ENCODE data around the gene ZNF669.
"Not testable (repeated sequence)": the region's sequence is repeated elsewhere in the genome, so short reads cannot be mapped to it uniquely, and the experiment has no call there.

Gene ZNF669

DNA sequence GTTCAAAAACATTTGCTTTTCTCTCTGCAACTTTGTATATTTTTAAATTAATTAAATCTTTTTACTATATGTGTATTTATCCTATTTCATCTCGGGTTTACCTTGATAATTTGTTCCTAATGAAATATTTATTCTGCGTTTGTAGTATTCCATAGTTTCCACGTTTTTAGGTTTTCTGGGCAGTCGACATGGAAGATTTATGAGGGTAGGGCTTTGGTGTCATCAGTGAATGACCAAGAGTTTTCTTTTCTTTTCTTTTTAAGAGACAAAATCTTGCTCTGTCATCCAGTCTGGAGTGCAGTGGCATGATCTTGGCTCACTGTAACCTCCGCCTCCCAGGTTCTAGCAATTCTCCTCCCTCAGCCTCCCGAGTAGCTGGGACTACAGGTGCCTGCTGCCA, 17.2 kb upstream of the ZNF669 start:
- H3K4me3 ChIP-seq (ENCODE audit: low read depth, low read length), result no peak overlapping the region
- POLR2A ChIA-PET, result no interaction called here
- TF ChIP-seq, protein P1, sequence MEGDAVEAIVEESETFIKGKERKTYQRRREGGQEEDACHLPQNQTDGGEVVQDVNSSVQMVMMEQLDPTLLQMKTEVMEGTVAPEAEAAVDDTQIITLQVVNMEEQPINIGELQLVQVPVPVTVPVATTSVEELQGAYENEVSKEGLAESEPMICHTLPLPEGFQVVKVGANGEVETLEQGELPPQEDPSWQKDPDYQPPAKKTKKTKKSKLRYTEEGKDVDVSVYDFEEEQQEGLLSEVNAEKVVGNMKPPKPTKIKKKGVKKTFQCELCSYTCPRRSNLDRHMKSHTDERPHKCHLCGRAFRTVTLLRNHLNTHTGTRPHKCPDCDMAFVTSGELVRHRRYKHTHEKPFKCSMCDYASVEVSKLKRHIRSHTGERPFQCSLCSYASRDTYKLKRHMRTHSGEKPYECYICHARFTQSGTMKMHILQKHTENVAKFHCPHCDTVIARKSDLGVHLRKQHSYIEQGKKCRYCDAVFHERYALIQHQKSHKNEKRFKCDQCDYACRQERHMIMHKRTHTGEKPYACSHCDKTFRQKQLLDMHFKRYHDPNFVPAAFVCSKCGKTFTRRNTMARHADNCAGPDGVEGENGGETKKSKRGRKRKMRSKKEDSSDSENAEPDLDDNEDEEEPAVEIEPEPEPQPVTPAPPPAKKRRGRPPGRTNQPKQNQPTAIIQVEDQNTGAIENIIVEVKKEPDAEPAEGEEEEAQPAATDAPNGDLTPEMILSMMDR (IDR thresholded peaks at IDR 0.05; ENCODE audit: insufficient read depth, low read length, missing control alignments), result no peak
- CTCF ChIA-PET, result no interaction called here
- no peak for DNase-seq (ENCODE audit: low read depth, low spot score)

DNA sequence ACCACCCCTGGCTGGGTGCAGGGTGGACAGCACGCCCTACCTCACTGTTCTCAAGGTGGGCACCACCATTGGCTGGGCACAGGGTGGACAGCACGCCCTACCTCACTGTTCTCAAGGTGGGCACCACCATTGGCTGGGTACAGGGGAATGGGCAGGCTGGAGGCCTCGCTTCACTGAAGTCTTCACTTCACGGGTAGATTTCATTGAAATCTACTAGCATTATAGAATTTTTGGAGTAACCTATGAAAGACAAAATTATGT, 16.2 kb upstream of the ZNF669 start:
- DNase-seq (ENCODE audit: low read depth, low spot score); CTCF ChIA-PET; H3K4me3 ChIP-seq (ENCODE audit: low read depth, low read length); POLR2A ChIA-PET: not testable (repeated sequence)

DNA sequence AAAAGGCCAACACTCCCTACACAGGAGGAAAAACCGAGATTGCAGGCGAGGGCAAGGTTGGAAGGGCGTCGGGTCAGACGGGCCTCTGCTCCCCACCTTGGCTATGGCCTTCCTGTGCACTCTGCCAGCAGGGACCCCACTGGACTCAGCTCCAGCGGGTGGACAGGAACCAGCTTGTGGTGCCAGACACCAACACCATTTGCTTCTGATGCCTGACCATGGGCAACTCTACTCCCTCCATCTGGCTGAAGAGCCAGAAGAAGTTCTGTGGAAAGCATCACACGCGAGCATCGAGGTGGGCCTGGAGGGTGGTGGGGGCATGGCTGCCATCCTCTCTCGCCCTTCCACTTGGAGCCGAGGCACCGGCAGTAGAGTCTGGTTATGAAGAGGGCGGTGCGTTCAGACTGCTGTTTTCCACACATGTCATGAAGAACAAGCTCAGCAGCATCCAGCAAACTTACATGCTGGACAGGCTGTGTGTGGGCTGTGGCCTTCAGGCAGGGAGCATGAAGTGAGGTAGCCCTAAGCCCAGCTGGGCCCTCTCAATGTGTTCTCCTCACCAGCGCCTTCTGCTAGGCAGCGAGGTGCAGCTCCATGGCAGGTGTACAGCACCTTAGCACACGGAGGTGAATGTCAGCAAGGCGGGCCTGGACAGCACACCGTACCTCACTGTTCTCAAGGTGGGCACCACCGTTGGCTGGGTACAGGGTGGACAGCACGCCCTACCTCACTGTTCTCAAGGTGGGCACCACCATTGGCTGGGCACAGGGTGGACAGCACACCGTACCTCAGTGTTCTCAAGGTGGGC, 15.6 kb upstream of the ZNF669 start:
- CTCF ChIA-PET, result no interaction called here
- no peak for DNase-seq (ENCODE audit: low read depth, low spot score)
- H3K4me3 ChIP-seq (ENCODE audit: low read depth, low read length), result no peak overlapping the region
- TF ChIP-seq, protein P1 (IDR thresholded peaks at IDR 0.05; ENCODE audit: insufficient read depth, low read length, missing control alignments), result no peak
- POLR2A ChIA-PET, result no interaction called here

DNA sequence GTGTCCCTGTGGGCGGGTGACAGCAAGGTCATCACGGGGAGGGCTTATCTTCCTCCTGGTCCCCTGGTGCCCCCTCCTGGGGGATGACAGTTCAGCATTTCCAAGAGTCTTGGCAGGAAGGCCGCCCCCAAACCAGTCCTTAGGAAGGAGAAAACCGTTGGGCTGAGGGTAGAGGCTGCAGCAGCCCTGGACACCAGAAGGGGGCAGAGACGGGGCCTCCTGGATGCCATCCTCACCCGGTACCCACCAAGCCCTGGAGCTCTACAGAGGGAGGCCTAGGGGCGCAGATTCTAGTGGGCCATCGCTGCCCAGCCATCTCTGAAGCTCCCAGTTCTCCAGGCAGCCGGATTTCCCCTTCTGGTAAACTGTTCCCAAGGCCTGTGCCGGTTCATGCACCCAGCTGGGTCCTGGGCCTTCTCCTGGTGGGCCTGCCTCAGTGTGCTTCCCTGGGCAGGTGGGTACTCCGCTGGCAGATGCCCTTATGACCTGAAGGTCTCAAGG, 14.8 kb upstream of the ZNF669 start:
- ChIA-PET POLR2A (no interaction called here), CTCF (no interaction called here)
- no peak for DNase-seq (ENCODE audit: low read depth, low spot score)

DNA sequence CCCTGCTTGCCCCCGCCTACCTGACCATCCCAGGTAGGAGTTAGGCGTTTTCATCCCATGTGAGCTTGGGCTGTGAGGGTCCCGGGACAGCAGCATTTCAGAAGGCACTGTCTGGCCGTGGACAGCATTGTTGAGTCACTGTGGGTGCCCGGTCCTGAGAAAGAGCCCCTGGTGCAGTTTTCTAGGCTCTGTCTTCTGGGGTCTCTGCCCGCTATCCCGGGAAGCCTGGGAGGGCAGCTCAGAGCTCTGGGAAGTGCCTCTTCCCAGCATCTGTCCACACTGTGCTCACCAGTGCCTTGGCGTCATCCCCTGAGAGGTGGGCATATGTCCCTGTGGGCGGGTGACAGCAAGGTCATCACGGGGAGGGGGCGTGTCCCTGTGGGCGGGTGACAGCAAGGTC, 11.4 kb upstream of the ZNF669 start:
- no peak overlapping the region for H3K4me3 ChIP-seq (ENCODE audit: low read depth, low read length)
- TF ChIP-seq, protein P1 (IDR thresholded peaks at IDR 0.05; ENCODE audit: insufficient read depth, low read length, missing control alignments), result no peak
- CTCF ChIA-PET, result no interaction called here
- POLR2A ChIA-PET, result no interaction called here
- DNase-seq (ENCODE audit: low read depth, low spot score), result no peak

More for the DNA sequence above, 14.8 kb upstream of the ZNF669 start:
- no peak overlapping the region for H3K4me3 ChIP-seq (ENCODE audit: low read depth, low read length)
- TF ChIP-seq, protein P1 (IDR thresholded peaks at IDR 0.05; ENCODE audit: insufficient read depth, low read length, missing control alignments), result no peak

DNA sequence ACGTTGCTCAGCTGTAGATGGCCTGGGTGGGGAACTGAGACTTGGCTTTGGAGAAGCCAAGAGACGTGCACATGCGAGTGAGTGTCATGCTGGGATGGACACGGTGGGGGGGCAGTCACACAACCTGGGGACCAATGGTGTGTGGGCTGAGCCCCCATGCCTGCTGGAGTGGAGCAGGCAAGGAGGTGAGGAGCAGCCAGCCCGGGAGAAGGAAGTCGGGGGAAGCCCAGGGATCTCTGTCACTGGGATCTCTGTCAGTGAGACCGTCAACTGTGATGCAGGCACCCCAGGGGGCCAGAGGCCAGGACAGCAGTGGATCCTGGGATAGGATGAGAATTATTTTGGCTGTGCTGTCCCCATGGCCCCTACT, 11.0 kb upstream of the ZNF669 start:
- POLR2A ChIA-PET, result no interaction called here
- H3K4me3 ChIP-seq (ENCODE audit: low read depth, low read length), result no peak overlapping the region
- no peak for DNase-seq (ENCODE audit: low read depth, low spot score)
- CTCF ChIA-PET, result no interaction called here
- TF ChIP-seq, protein P1 (IDR thresholded peaks at IDR 0.05; ENCODE audit: insufficient read depth, low read length, missing control alignments), result no peak

All from AG04449 (cell line).